Stimulated activated CD8-positive, alpha-beta memory T cell treated with anti-CD3 and anti-CD28 coated beads, Interleukin-4, amount 100 ng/mL, for 24 hours (primary cell): ENCODE measurements around the gene MYBPC2.
"Not testable (repeated sequence)": the region's sequence is repeated elsewhere in the genome, so short reads cannot be mapped to it uniquely, and the experiment has no call there.

Experiments used
- DNase-seq: peaks from one replicate; pipeline ENCODE4 v3.0.0-alpha.2; 2020; ENCODE audit warnings: low read depth

Gene MYBPC2

DNA sequence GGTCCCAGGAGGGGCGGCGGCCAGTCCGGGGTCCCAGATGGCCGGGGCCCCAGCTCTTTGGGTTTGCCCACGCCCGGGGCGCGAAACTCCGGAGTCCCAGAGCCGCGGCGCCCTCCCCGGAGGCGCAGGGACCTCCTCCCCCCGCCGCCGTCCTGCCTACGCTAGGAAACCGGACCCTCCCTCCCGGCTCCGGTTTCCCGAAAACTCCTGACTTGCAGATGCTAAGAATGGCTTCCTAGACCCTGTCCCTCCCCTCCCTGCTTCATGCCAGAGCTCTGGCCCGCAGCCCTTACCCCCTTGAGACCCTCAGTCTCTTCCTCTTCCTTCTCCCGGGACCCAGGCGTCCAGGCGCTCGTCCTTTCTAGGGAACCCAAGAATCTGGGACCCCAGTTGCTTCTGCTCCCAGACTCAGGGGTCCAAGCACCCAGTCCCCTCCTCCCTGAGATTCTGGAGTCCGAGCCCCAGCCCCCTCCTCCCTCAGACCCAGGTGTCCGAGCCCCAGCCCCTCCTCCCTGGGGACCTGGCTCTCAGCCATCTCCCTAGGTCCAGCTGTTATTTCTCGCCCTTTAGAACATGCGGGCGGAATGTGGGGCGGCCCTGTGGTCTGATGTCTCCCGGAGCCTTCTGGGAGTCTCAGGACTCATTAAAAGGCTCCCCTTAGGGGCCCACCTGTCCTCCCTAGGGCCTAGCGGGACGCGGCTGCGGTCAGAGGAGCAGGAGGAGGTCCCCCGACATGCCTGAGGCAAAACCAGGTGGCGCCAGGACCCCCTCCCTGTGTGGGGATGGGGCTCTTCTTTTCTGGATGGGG is at the start of gene MYBPC2:
Gene MYBPC2, plus strand, starts transcription at position 672 of the 808 bp plus-strand sequence. Its CDS starts 62 bp downstream, at position 734.
- DNase-seq, result no peak

DNA sequence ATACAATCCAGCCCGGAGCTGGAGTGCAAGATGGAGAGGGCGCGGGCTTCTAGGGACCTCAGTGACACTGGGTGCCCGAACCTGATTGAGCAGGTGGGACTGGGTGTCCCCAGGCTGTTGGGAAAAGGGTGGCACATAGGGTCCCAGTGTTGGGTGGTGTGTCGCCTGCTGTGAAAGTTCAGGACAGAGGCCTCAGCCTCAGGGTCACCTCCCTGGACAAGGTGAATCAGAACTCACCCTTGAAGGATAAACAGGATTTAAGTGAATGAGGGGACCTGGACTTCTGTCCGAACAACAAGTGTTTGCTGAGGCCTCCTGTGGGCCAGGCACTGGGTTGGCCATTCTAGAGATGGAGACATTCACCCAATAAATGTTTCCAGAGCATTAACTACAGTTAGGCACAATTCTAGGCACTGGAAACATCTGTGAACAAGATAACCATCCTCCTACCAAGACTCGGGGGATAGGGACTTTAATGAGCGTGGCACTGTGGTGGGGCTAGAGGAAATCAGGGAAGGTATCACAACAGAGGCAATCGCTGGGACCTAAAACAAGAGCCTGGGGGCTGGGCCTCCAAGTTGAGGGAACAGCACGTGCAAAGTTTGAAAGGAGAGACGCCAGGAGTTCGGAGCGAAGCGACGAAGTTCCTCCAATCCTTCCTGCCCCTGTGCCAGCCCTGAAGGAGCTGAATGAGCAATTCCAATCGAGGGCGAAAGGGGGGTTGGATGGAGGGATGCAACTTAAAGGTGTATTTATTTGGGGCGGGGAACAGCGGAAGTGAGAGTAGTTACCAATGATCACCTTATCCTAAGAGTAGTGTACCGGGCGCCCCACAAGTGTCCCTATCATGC is 49.5 kb upstream of the MYBPC2 start:
- DNase-seq, result no peak

DNA sequence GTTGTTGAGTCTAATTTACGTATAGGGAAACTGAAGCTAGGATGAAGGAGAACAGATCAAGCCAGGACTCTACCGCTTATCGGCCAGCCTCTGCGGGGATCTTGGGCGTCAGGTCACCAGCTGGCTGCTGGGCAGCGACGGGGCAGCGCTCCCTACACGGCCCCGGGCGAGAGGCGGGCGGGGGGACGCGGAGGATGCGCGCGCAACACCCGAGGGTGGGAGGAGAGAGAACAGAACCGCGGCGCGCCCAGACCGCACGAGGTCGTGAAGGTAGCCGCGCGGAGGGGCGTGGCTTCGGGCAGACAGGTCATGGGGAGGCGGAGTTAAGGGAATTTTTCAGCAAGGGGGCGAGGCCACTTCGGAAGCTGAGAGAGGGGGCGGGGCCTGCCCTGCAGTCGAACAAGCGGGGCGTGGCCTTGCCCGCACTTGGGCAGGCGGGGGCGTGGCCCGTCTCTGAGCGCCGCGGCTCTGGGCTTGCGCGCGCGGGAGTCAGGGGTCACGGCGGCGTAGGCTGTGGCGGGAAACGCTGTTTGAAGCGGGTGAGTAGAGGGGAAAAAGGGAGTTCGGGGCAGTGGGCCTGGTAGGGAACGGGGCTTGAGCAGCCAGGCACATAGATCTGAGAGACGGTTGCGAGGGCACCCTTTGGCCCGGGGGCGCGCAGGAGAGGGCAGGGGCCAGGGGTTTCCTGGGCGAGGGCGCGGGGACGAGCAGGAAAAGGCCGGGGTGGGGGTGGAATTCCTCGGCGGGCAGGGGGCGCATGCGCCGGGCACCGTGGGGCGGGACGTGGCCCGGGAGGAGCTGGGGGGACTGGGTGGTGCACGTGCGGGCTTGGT is 48.6 kb upstream of the MYBPC2 start, which contains the start of gene POLD1:
Gene POLD1, plus strand, starts transcription at position 496 of the 833 bp plus-strand sequence. CDS start 14,505 bp downstream, outside the sequence.
- peak; percentile 97 for DNase-seq

DNA sequence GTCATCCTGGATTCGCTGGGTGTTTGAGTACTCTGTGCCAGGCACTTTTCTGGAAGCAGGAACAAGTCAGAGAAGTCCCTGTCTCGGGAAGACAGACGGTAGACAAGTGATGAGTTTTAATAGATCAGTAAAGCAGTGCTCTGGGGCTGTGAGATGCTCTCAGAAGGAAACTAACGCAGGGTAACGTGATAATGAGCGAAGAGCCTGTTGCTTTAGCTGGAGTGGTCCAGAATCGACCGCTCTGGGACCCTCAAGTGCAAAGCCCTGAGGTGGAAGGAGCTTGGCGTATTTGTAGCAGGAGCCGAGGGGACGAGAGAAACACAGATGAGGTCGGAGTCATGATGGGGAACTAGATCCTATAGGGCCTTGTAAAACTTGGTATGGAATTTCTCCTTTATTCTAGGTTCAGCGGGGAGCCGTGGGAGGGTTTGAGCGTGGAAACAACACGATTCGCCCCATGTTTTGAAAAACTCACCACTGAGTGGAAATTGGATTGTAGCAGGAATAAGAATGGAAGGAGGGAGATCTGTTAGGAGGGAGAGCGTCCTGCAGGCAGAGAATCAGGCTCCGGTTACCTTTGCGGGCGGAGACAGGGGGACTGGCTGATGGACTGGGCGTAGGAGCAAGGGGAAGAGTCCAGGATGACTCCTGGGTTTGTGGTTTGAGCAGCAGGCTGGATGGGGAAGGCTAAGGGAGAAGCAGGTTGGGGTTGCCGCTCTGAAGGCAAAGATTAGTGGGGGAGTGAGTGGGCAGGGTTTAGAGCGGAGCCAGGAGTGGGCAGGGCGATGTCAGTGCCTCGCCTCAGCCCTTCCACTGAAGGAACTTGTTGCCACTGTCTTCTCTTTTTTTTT is 47.8 kb upstream of the MYBPC2 start:
- DNase-seq, result no peak

DNA sequence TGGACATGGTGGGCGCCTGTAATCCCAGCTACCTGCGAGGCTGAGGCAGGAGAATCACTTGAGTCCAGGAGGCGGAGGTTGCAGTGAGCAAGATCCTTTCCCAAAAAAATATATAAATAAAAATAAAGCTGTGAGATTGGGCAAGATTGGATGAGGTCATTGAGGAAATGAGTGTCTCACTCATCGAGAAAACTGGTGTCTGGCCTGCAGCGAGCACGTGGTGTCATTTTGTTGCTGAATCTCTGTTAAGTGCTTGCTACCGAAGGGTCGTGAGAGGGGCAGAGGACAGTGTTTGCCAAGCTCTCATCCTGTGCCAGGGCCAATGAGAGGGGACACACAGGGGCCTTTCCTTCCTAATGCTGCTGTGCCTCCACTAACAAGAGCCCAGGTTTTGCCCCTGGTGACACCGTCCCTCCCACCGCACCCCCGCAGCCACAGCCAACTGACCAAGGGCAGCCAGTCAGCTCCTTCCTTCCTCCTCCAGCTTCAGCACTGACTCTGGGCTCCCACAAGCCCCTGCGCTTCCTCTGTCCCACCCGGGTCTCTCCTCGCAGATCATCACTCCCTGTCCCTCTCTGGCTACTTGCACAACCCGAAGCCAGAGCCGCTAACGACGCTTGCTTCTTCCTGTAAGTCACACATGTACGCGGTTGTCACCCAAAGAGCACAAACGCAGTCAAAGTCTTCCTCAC is 45.4 kb upstream of the MYBPC2 start:
- DNase-seq, result no peak

DNA sequence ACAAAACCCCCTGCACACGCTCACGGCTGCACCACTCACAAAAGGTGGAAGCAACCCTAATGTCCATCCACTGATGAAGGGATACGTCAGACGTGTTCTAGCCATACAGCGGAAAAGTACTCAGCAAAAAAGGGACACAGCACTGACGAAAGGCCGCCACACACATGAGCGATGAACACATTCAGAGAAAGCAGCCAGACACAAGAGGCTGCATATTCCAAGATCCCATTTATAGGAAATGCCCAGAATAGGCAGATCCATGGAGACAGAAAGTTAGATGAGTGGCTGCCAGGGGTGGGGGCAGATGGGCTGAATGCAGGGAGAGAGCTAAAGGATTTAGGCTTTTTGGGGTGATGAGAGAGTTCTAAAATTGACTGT is 44.8 kb upstream of the MYBPC2 start:
- no peak for DNase-seq

DNA sequence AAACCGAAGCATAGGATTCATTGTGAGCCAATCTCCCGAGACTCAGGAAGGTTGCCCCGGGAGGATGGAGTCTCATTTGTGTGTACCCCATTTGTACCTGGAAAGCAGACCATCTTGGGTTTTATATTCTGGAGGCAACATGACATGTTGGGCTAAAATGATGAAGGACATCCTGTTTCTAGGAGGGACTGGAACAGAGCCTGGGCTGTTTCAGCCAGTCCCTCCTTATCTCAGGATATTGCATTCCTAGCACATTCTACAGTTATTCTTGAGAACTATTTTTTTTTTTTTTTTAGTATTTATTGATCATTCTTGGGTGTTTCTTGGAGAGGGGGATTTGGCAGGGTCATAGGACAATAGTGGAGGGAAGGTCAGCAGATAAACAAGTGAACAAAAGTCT is 42.4 kb upstream of the MYBPC2 start:
- DNase-seq, result not testable (repeated sequence)

DNA sequence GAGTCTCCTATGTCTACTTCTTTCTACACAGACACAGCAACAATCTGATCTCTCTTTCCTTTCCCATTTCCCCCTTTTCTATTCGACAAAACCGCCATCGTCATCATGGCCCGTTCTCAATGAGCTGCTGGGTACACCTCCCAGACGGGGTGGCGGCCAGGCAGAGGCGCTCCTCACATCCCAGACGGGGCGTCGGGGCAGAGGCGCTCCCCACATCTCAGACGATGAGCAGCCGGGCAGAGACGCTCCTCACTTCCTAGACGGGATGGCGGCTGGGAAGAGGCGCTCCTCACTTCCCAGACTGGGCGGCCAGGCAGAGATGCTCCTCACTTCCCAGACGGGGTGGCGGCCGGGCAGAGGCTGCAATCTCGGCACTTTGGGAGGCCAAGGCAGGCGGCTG is 41.7 kb upstream of the MYBPC2 start:
- DNase-seq, result not testable (repeated sequence)

DNA sequence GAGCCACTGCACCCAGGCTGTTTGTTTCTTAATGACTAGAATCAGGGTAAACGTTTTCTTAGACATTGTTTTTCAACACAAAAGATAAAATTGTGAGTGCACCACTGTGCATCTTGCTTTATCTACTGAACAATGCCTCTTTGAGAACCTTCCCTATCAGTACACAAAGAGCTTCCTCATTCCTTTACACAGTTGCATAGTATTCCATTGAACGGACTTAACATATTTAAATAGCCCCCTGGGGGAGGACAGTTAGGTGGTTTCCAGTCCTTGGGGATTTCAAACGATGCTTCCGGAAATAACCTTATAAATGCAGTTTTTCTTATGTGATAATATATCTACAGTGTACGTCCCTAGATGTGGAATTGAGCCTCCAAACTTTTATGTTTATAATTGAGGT is 39.9 kb upstream of the MYBPC2 start:
- no peak for DNase-seq

DNA sequence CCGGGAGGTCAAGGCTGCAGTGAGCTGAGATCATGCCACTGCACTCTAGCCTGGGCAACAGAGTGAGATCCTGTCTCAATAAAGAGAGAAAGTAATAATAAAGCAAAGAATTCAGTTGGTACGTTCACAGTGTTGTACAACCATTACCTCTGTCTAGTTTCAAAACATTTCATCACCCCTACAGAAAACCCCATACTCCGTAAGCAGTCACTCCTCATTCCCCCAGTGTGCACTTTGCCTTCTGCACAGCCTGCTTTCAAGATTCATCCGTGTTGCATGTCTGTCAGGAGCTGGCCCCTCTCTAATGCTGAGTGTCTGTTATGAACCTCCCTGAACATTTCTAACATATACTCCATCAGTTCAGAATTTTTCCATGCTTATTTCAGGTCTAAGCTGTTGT is 39.1 kb upstream of the MYBPC2 start:
- DNase-seq, result no peak

DNA sequence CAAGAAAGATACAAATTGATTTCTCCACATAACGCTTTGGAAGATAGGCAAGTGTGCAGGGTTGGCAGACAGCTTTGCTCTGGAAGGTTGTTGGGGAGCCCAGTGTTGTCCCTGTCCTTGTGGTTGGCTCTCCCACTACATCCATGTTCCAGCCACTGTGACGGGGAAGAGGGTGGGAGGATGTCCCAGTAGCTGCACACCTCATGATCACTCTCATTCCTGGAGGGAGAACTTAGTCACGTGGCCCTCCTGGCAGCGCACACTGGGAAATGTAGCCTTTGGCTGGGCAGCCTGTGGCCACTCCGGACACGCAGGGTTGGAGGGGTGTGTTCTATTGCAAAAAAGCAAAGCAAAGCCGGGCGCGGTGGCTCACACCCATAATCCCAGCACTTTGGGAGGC is 38.7 kb upstream of the MYBPC2 start:
- no peak for DNase-seq

DNA sequence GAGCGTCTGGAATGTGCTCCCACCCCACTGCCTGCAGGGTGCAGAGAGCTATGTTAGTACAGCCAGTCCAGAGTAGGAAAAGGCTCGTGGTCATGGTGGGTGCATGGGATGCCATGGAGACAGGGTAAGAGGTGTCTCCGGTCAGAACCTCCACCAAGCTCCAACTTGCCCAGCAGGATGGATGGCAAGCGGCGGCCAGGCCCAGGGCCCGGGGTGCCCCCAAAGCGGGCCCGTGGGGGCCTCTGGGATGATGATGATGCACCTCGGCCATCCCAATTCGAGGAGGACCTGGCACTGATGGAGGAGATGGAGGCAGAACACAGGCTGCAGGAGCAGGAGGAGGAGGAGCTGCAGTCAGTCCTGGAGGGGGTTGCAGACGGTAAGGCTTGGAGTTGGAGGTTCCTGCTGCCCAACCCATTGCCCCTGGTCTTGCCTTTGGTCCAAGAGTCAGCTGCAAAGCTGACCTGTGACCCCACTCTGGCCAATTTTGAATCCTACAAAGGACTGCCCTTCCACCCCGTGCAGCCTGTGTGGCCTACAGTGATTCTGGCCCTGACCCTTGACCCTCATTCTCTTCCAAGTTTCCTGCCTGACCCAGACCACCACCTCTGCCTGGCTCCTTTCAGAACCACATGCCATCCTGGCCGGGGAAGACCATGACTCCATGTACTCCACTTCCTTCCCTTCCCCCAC is 33.9 kb upstream of the MYBPC2 start:
- DNase-seq, result no peak

DNA sequence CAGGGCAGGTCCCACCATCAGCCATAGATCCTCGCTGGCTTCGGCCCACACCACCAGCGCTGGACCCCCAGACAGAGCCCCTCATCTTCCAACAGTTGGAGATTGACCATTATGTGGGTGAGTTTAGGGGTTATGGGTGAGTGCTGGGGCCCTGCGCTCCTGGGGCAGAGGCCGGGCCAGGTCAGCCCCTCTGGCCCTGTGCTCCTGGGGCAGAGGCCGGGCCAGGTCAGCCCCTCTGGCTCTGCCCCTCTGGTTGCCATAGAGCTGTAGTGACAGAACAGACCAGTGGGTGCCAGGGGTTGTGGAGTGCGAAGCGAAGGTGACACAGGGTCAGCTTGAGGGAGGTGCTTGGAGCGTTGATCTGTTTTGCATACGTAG is 33.3 kb upstream of the MYBPC2 start:
- DNase-seq, result no peak

DNA sequence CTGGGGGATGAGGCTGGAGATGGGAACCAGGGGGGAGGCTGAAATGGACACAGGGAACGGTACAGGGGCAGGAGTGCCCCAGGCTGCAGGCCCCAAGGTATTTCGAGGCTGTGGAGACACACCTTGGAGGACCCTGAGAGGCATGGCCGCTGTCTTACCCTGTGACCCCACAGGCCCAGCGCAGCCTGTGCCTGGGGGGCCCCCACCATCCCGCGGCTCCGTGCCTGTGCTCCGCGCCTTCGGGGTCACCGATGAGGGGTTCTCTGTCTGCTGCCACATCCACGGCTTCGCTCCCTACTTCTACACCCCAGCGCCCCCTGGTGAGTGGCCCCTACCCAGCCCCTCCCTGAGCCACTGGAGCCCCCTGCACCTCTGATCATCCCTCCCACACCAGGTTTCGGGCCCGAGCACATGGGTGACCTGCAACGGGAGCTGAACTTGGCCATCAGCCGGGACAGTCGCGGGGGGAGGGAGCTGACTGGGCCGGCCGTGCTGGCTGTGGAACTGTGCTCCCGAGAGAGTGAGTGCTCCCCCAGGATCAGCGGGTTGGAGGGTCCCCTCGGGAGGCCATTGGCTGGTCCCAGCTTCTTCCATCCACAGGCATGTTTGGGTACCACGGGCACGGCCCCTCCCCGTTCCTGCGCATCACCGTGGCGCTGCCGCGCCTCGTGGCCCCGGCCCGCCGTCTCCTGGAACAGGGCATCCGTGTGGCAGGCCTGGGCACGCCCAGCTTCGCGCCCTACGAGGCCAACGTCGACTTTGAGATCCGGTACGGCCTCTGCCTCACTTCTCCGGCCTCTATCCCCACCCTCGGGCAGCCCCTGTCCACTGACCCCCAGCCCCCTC is 30.9 kb upstream of the MYBPC2 start:
- DNase-seq, result no peak

DNA sequence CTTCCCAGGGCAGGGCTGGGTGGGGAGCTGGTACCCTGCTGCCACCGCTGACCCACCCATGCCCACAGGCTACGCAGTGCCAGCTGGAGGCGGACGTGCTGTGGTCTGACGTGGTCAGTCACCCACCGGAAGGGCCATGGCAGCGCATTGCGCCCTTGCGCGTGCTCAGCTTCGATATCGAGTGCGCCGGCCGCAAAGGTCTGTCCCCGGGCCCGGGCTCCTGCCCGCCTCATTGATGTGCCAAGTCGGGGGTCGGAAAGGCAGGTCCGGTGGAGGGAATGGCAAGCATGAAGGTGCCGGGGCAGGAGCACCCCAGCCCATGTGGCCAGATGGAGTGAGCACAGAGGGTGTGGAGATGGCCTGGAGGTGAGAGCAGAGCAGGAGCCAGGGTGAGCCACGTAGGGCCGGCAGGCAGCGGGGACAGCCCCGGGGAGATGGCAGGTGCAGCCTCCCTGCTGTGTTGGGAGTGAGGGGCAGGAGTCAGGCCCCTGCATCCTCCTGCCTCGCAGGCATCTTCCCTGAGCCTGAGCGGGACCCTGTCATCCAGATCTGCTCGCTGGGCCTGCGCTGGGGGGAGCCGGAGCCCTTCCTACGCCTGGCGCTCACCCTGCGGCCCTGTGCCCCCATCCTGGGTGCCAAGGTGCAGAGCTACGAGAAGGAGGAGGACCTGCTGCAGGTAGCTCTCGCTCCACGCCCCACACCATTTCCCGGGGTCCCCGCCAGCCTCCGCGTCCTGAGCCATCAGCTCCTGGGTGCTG is 30.0 kb upstream of the MYBPC2 start:
- DNase-seq, result no peak

DNA sequence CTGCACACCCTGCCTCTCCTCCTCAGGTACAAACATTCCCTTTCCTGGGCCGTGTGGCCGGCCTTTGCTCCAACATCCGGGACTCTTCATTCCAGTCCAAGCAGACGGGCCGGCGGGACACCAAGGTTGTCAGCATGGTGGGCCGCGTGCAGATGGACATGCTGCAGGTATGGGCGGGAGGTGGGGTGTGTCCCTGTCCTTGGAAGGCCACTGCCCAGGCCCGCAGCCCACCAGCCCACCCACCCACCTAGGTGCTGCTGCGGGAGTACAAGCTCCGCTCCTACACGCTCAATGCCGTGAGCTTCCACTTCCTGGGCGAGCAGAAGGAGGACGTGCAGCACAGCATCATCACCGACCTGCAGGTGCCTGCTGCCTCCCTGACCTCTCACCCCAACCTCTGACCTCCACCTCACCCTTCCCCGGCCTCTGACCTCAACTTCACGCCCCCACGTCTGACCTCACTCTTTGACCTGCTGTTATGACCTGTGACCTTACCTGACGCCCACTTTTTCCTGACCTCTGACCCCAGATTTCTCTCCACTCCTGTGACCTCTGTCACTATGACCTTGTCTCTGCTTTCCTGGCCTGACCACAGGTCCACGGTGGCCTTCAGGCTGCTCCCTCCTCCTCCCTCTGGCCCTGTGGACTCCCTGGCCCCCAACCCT is 26.4 kb upstream of the MYBPC2 start:
- no peak for DNase-seq

DNA sequence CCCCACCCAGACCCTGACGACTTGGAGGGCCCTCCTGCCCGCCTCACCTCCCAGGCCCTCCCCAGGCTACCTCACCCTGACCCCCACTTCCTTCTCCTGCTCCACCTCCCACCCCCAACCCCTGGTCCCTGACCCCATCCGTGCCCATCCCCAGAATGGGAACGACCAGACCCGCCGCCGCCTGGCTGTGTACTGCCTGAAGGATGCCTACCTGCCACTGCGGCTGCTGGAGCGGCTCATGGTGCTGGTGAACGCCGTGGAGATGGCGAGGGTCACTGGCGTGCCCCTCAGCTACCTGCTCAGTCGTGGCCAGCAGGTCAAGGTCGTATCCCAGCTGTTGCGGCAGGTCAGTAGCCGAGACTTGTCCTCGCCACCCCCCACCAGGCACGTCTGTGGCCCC is 25.9 kb upstream of the MYBPC2 start:
- no peak for DNase-seq

DNA sequence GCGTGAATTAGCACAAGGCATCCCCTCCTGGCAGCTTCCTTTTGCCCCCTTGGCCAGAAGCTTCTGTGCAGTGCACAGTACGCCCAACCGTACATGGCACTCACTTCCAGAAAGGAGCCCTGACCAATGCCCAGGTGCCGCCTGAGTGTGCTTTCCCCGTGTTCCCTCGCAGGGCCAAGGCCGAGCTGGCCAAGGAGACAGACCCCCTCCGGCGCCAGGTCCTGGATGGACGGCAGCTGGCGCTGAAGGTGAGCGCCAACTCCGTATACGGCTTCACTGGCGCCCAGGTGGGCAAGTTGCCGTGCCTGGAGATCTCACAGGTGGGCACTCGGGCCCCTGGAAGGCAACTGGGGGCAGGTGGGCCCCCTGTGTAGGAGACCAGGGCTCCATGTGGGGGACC is 23.3 kb upstream of the MYBPC2 start:
- DNase-seq, result no peak
